Stomach (tissue), 4 donors: Measurements from ENCODE around the gene SMIM44.

Experiments used
- EP300 ChIP-seq: sonication (generic); formaldehyde crosslinking; IDR thresholded peaks from one replicate; pipeline ENCODE4 v1.6.1; 2017; ENCODE audit warnings: antibody characterized with exemption
- POLR2A ChIP-seq, 4 donors: fragments of 450-650 bp; IDR thresholded peaks; one replicate each; pipeline ENCODE4 v1.6.1; 2016; ENCODE audit warnings: antibody characterized with exemption in 4 of 4, control low read depth in 2 of 4, mild to moderate bottlenecking in 1 of 4, moderate library complexity in 1 of 4
- POLR2AphosphoS5 ChIP-seq, 3 donors: sonication (generic); formaldehyde crosslinking; IDR thresholded peaks; one replicate each; pipeline ENCODE4 v1.6.1; 2016; ENCODE audit warnings: antibody characterized with exemption in 3 of 3
- TF ChIP-seq, protein P1 (sequence below), 7 experiments: fragments of 450-650 bp in 4 of 7; fragments of 200-600 bp in 3 of 7; sonication (generic) in 3 of 7; IDR thresholded peaks; one replicate each; pipeline ENCODE4 v1.5.1; 2016 to 2019; ENCODE audit warnings: antibody characterized with exemption in 7 of 7, control low read depth in 2 of 7, mild to moderate bottlenecking in 1 of 7

GRCh38 chr19:3479834-3480215 lies 3.4 kb downstream of the SMIM44 start:
- TF ChIP-seq EP300 (no peak), POLR2A (IDR thresholded peaks at IDR 0.05) (no peak), POLR2AphosphoS5 (IDR thresholded peaks at IDR 0.05) (no peak)
- TF ChIP-seq, protein P1, sequence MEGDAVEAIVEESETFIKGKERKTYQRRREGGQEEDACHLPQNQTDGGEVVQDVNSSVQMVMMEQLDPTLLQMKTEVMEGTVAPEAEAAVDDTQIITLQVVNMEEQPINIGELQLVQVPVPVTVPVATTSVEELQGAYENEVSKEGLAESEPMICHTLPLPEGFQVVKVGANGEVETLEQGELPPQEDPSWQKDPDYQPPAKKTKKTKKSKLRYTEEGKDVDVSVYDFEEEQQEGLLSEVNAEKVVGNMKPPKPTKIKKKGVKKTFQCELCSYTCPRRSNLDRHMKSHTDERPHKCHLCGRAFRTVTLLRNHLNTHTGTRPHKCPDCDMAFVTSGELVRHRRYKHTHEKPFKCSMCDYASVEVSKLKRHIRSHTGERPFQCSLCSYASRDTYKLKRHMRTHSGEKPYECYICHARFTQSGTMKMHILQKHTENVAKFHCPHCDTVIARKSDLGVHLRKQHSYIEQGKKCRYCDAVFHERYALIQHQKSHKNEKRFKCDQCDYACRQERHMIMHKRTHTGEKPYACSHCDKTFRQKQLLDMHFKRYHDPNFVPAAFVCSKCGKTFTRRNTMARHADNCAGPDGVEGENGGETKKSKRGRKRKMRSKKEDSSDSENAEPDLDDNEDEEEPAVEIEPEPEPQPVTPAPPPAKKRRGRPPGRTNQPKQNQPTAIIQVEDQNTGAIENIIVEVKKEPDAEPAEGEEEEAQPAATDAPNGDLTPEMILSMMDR (IDR thresholded peaks at IDR 0.05) = no peak
